WTC11 (cell line): ENCODE results near the gene TLNRD1. TPM values are rescaled to one million over a fixed set of nuclear protein-coding genes. Genes with fewer than 3 reads are reported as not detected.

Experiments used
- ATAC-seq: fragments of 200-7000 bp; cut with Tn5 transposase; 2 replicates; pipeline ENCODE4 v1.10.0; 2021; ENCODE audit warnings: mild to moderate bottlenecking, moderate library complexity
- CTCF ChIA-PET: fragments of 300-600 bp; sonication (Branson Sonifier 250); formaldehyde crosslinking; loops from one replicate; lab custom pipeline; 2021; ENCODE audit warnings: antibody characterized with exemption; lab: Charles Lee
- POLR2A ChIA-PET: fragments of 350-600 bp; sonication (Branson Sonifier 250); formaldehyde crosslinking; loops from one replicate; lab custom pipeline; 2021; ENCODE audit warnings: antibody characterized with exemption; lab: Charles Lee
- DNase-seq: peaks from one replicate; pipeline ENCODE4 v3.0.0; 2021; ENCODE audit warnings: low spot score
- H3K27ac Mint-ChIP-seq: 2 replicates; pipeline ENCODE4 v1.8.0; 2021; ENCODE audit warnings: mixed read lengths
- H3K27me3 Mint-ChIP-seq: 2 replicates; pipeline ENCODE4 v1.8.0; 2021; ENCODE audit warnings: low read depth, mild to moderate bottlenecking, moderate library complexity, mixed read lengths
- H3K36me3 Mint-ChIP-seq: 2 replicates; pipeline ENCODE4 v1.8.0; 2021; ENCODE audit warnings: mixed read lengths
- H3K4me1 Mint-ChIP-seq: 2 replicates; pipeline ENCODE4 v1.8.0; 2022; ENCODE audit warnings: mixed read lengths
- H3K4me3 Mint-ChIP-seq: 2 replicates; pipeline ENCODE4 v1.8.0; 2021; ENCODE audit warnings: mild to moderate bottlenecking, moderate library complexity, mixed read lengths
- H3K9me3 Mint-ChIP-seq: 2 replicates; pipeline ENCODE4 v1.8.0; 2021; ENCODE audit warnings: mixed read lengths
- CREM ChIP-seq: sonication (generic); formaldehyde crosslinking; IDR thresholded peaks from 2 replicates; pipeline ENCODE4 v1.8.1; 2022; ENCODE audit warnings: mild to moderate bottlenecking, missing genetic modification reagents, moderate library complexity
- ELF4 ChIP-seq: sonication (generic); formaldehyde crosslinking; IDR thresholded peaks from 2 replicates; pipeline ENCODE4 v1.8.1; 2022; ENCODE audit warnings: low read depth, mild to moderate bottlenecking, moderate library complexity, missing genetic modification reagents
- EMX1 ChIP-seq: fragments of 250-450 bp; sonication (Bioruptor Pico); IDR thresholded peaks from 2 replicates; pipeline ENCODE4 v1.8.0; 2021; ENCODE audit warnings: mild to moderate bottlenecking
- ESRRA ChIP-seq: sonication (generic); formaldehyde crosslinking; IDR thresholded peaks from 2 replicates; pipeline ENCODE4 v1.8.1; 2022; ENCODE audit warnings: mild to moderate bottlenecking, missing genetic modification reagents, borderline replicate concordance
- MXD4 ChIP-seq: fragments of 250-450 bp; sonication (Bioruptor Pico); IDR thresholded peaks from 2 replicates; pipeline ENCODE4 v1.8.0; 2021; ENCODE audit warnings: mild to moderate bottlenecking, moderate library complexity, borderline replicate concordance
- MYBL2 ChIP-seq: sonication (generic); formaldehyde crosslinking; IDR thresholded peaks from 2 replicates; pipeline ENCODE4 v1.8.1; 2023; ENCODE audit warnings: mild to moderate bottlenecking, moderate library complexity, missing genetic modification reagents
- NFE2L1 ChIP-seq: sonication (generic); formaldehyde crosslinking; IDR thresholded peaks from 2 replicates; pipeline ENCODE4 v1.8.1; 2023; ENCODE audit warnings: missing genetic modification reagents
- NFYB ChIP-seq: sonication (generic); formaldehyde crosslinking; conservative IDR thresholded peaks from 2 replicates; pipeline ENCODE4 v1.8.0; 2022; ENCODE audit warnings: low read depth, missing genetic modification reagents
- NR3C1 ChIP-seq: sonication (generic); formaldehyde crosslinking; conservative IDR thresholded peaks from 2 replicates; pipeline ENCODE4 v1.8.1; 2023; ENCODE audit warnings: low read depth, mild to moderate bottlenecking, missing genetic modification reagents
- PRRX2 ChIP-seq: fragments of 250-450 bp; sonication (Bioruptor Pico); IDR thresholded peaks from 2 replicates; pipeline ENCODE4 v1.8.0; 2021; ENCODE audit warnings: mild to moderate bottlenecking
- RELA ChIP-seq: sonication (generic); formaldehyde crosslinking; IDR thresholded peaks from 2 replicates; pipeline ENCODE4 v1.8.1; 2022; ENCODE audit warnings: missing genetic modification reagents, mild to moderate bottlenecking, borderline replicate concordance
- SMAD4 ChIP-seq: sonication (generic); formaldehyde crosslinking; IDR thresholded peaks from 2 replicates; pipeline ENCODE4 v1.8.0; 2022; ENCODE audit warnings: mild to moderate bottlenecking, missing genetic modification reagents
- ZNF219 ChIP-seq: sonication (generic); formaldehyde crosslinking; IDR thresholded peaks from 2 replicates; pipeline ENCODE4 v1.8.0; 2023; ENCODE audit warnings: missing genetic modification reagents, mild to moderate bottlenecking, borderline replicate concordance
- total RNA-seq: library from RNA; stranded (reverse); gene quantifications from 3 replicates; pipeline ENCODE4 v1.2.3, GENCODE V29; 2021
- TF ChIP-seq, protein P1 (sequence below): fragments of 250-450 bp; sonication (Bioruptor Pico); conservative IDR thresholded peaks from 2 replicates; pipeline ENCODE4 v1.9.0; 2021; ENCODE audit warnings: mild to moderate bottlenecking
- TF ChIP-seq, protein P2 (sequence below): fragments of 250-450 bp; sonication (Bioruptor Pico); IDR thresholded peaks from 2 replicates; pipeline ENCODE4 v1.8.0; 2021; ENCODE audit warnings: mild to moderate bottlenecking
- TF ChIP-seq, protein P3 (sequence below): fragments of 250-450 bp; sonication (Bioruptor Pico); IDR thresholded peaks from 2 replicates; pipeline ENCODE4 v1.9.0; 2021; ENCODE audit warnings: moderate library complexity, mild to moderate bottlenecking, inconsistent platforms, borderline replicate concordance
- TF ChIP-seq, protein P4 (sequence below): sonication (generic); formaldehyde crosslinking; IDR thresholded peaks from 2 replicates; pipeline ENCODE4 v1.8.1; 2022; ENCODE audit warnings: missing genetic modification reagents, borderline replicate concordance
- TF ChIP-seq, protein P5 (sequence below): sonication (generic); formaldehyde crosslinking; IDR thresholded peaks from 2 replicates; pipeline ENCODE4 v1.8.0; 2023; ENCODE audit warnings: missing genetic modification reagents
- TF ChIP-seq, protein P6 (sequence below): sonication (generic); formaldehyde crosslinking; IDR thresholded peaks from 2 replicates; pipeline ENCODE4 v1.8.1; 2022; ENCODE audit warnings: low read depth, missing genetic modification reagents, borderline replicate concordance
- TF ChIP-seq, protein P7 (sequence below): sonication (generic); formaldehyde crosslinking; IDR thresholded peaks from 2 replicates; pipeline ENCODE4 v1.8.1; 2022; ENCODE audit warnings: mild to moderate bottlenecking, moderate library complexity, missing genetic modification reagents
- TF ChIP-seq, protein P8 (sequence below): sonication (generic); formaldehyde crosslinking; IDR thresholded peaks from 2 replicates; pipeline ENCODE4 v1.8.1; 2023; ENCODE audit warnings: mild to moderate bottlenecking, moderate library complexity, missing genetic modification reagents
- TF ChIP-seq, protein P9 (sequence below): sonication (generic); formaldehyde crosslinking; conservative IDR thresholded peaks from 2 replicates; pipeline ENCODE4 v1.8.1; 2023; ENCODE audit warnings: mild to moderate bottlenecking, low read depth, missing genetic modification reagents, moderate library complexity

The TLNRD1 gene
- total RNA-seq, 1 experiment from 2014 or later = 26.7 TPM

DNA sequence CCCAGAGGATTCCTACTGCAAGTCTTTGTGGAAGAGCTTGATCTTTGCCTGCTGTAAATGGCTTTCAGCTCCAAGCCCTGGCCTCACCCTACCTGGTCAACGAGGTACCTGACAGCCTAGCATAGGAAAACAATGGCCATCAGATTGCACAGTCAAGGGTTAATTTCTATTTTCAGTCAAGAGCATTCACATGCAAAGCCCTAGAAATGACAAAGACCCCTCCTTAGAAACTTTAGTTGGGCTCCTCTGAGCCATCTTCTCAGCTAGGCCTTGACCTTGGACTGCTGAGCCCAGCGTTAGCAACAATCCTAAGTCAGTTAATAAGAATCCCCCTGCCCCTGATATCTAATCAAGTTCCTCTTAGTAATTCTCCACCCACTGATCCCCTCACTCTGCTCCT lies 29.6 kb upstream of the TLNRD1 start (continued):
- TF ChIP-seq, protein P1, sequence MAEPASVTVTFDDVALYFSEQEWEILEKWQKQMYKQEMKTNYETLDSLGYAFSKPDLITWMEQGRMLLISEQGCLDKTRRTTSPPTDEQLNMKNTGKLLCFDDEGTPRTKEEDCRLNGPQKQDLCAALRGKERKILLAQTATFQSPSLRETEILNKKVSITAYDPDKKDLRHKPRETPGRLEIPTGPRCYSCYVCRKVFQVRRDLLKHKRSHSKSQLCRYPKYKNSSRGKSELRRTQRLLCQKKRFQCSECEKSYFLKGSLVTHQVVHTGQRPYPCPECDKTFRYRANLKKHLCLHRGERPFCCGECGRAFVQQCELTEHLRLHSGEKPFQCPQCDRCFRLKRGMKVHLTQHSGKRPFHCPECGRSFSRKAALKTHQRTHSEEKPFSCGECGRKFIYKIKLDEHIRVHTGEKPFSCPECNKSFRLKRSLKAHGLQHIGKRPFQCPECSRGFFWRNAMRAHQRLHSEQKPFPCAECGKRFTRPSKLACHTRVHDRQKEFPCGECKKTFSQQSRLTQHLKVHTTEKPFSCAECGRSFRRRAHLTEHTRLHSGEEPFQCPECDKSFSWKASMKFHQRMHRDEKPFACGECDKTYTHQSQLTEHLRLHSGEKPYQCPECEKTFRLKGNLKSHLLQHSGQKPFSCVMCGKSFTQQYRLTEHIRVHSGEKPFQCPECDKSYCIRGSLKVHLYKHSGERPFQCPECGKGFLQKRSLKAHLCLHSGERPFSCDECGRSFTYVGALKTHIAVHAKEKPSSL = no peak
- TF ChIP-seq, protein P2, sequence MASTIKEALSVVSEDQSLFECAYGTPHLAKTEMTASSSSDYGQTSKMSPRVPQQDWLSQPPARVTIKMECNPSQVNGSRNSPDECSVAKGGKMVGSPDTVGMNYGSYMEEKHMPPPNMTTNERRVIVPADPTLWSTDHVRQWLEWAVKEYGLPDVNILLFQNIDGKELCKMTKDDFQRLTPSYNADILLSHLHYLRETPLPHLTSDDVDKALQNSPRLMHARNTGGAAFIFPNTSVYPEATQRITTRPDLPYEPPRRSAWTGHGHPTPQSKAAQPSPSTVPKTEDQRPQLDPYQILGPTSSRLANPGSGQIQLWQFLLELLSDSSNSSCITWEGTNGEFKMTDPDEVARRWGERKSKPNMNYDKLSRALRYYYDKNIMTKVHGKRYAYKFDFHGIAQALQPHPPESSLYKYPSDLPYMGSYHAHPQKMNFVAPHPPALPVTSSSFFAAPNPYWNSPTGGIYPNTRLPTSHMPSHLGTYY = no peak
- TF ChIP-seq, protein P3, sequence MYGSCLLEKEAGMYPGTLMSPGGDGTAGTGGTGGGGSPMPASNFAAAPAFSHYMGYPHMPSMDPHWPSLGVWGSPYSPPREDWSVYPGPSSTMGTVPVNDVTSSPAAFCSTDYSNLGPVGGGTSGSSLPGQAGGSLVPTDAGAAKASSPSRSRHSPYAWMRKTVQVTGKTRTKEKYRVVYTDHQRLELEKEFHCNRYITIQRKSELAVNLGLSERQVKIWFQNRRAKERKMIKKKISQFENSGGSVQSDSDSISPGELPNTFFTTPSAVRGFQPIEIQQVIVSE (CRISPR knock-in tag) = no peak
- TF ChIP-seq NR3C1 (CRISPR knock-in tag) (no peak), EMX1 (CRISPR knock-in tag) (no peak), MYBL2 (CRISPR knock-in tag) (no peak), NFE2L1 (CRISPR knock-in tag) (no peak), NFYB (no peak)
- TF ChIP-seq, protein P4, sequence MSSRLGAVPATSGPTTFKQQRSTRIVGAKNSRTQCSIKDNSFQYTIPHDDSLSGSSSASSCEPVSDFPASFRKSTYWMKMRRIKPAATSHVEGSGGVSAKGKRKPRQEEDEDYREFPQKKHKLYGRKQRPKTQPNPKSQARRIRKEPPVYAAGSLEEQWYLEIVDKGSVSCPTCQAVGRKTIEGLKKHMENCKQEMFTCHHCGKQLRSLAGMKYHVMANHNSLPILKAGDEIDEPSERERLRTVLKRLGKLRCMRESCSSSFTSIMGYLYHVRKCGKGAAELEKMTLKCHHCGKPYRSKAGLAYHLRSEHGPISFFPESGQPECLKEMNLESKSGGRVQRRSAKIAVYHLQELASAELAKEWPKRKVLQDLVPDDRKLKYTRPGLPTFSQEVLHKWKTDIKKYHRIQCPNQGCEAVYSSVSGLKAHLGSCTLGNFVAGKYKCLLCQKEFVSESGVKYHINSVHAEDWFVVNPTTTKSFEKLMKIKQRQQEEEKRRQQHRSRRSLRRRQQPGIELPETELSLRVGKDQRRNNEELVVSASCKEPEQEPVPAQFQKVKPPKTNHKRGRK (CRISPR knock-in tag) = no peak
- TF ChIP-seq, all 79 proteins: peak for 0

DNA sequence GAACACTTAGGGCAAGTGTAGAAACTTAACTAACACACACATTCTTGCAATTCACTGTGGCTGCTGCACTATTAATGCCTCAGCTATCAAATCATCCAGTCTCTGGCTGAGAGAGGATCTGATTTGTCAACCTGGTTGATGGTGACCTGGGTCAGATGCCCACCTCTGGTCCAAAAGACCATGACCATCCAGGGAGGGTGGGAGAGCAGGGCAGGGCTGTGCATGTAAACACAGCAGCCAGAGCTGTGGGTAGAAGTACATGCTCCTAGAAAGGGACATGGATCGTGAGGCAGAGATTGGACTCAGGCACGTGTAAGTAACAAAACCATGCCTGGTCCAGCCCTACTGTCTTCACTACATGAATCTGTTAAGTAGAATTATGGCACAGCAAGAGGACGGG lies 28.4 kb upstream of the TLNRD1 start:
- Mint-ChIP-seq H3K36me3 (peaks cover 17% of the 10 kb centered on the region; the same call in 1 of the 2 replicates), H3K27me3 (no peaks in the 10 kb centered on the region)
- CTCF ChIA-PET = interaction anchor here (1.2 to 1.8 kb wide), 2 partner anchors 138 to 294 kb away, joined by 3 to 6 read pairs; no protein-coding TSS in a partner anchor
- no peak for TF ChIP-seq RELA (CRISPR knock-in tag)
- TF ChIP-seq ELF4 = no peak
- no peak for TF ChIP-seq PRRX2
- TF ChIP-seq, protein P5, sequence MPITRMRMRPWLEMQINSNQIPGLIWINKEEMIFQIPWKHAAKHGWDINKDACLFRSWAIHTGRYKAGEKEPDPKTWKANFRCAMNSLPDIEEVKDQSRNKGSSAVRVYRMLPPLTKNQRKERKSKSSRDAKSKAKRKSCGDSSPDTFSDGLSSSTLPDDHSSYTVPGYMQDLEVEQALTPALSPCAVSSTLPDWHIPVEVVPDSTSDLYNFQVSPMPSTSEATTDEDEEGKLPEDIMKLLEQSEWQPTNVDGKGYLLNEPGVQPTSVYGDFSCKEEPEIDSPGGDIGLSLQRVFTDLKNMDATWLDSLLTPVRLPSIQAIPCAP (CRISPR knock-in tag) = no peak
- TF ChIP-seq ZNF219 (CRISPR knock-in tag) = no peak
- TF ChIP-seq, protein P6, sequence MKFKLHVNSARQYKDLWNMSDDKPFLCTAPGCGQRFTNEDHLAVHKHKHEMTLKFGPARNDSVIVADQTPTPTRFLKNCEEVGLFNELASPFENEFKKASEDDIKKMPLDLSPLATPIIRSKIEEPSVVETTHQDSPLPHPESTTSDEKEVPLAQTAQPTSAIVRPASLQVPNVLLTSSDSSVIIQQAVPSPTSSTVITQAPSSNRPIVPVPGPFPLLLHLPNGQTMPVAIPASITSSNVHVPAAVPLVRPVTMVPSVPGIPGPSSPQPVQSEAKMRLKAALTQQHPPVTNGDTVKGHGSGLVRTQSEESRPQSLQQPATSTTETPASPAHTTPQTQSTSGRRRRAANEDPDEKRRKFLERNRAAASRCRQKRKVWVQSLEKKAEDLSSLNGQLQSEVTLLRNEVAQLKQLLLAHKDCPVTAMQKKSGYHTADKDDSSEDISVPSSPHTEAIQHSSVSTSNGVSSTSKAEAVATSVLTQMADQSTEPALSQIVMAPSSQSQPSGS = no peak
- TF ChIP-seq SMAD4 (CRISPR knock-in tag) = no peak
- TF ChIP-seq, protein P3 (CRISPR knock-in tag) = no peak
- TF ChIP-seq, protein P7, sequence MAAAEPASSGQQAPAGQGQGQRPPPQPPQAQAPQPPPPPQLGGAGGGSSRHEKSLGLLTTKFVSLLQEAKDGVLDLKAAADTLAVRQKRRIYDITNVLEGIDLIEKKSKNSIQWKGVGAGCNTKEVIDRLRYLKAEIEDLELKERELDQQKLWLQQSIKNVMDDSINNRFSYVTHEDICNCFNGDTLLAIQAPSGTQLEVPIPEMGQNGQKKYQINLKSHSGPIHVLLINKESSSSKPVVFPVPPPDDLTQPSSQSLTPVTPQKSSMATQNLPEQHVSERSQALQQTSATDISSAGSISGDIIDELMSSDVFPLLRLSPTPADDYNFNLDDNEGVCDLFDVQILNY = no peak
- no peak for TF ChIP-seq ESRRA (CRISPR knock-in tag)
- TF ChIP-seq CREM (CRISPR knock-in tag) = no peak
- no peak for TF ChIP-seq MXD4 (CRISPR knock-in tag)
- TF ChIP-seq, protein P8, sequence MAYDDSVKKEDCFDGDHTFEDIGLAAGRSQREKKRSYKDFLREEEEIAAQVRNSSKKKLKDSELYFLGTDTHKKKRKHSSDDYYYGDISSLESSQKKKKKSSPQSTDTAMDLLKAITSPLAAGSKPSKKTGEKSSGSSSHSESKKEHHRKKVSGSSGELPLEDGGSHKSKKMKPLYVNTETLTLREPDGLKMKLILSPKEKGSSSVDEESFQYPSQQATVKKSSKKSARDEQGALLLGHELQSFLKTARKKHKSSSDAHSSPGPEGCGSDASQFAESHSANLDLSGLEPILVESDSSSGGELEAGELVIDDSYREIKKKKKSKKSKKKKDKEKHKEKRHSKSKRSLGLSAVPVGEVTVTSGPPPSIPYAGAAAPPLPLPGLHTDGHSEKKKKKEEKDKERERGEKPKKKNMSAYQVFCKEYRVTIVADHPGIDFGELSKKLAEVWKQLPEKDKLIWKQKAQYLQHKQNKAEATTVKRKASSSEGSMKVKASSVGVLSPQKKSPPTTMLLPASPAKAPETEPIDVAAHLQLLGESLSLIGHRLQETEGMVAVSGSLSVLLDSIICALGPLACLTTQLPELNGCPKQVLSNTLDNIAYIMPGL (CRISPR knock-in tag) = no peak
- TF ChIP-seq MYBL2 (CRISPR knock-in tag) = no peak
- TF ChIP-seq, protein P9, sequence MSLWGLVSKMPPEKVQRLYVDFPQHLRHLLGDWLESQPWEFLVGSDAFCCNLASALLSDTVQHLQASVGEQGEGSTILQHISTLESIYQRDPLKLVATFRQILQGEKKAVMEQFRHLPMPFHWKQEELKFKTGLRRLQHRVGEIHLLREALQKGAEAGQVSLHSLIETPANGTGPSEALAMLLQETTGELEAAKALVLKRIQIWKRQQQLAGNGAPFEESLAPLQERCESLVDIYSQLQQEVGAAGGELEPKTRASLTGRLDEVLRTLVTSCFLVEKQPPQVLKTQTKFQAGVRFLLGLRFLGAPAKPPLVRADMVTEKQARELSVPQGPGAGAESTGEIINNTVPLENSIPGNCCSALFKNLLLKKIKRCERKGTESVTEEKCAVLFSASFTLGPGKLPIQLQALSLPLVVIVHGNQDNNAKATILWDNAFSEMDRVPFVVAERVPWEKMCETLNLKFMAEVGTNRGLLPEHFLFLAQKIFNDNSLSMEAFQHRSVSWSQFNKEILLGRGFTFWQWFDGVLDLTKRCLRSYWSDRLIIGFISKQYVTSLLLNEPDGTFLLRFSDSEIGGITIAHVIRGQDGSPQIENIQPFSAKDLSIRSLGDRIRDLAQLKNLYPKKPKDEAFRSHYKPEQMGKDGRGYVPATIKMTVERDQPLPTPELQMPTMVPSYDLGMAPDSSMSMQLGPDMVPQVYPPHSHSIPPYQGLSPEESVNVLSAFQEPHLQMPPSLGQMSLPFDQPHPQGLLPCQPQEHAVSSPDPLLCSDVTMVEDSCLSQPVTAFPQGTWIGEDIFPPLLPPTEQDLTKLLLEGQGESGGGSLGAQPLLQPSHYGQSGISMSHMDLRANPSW (CRISPR knock-in tag) = no peak

More for the DNA sequence above, 28.4 kb upstream of the TLNRD1 start:
- Mint-ChIP-seq H3K4me3 (no peak overlapping the region), H3K4me1 (peaks cover 54% of the 10 kb centered on the region), H3K9me3 (no peaks in the 10 kb centered on the region), H3K27ac (no peak overlapping the region)
- POLR2A ChIA-PET = no interaction called here
- ATAC-seq = no peak
- DNase-seq = no peak
